A549 (cell line): ENCODE data around the gene FOXF2. TPM values are rescaled to one million over a fixed set of nuclear protein-coding genes. Genes with fewer than 3 reads are reported as not detected.
A peak's percentile ranks its signal among the peaks of the same experiment; 100 is the strongest.

Source experiments
- ATAC-seq, 2 experiments: fragments of 200-7000 bp in 1 of 2; fragments of >200 bp in 1 of 2; cut with Nextera tagmentation in 1 of 2; cut with Tn5 transposase in 1 of 2; 3 replicates each; pipeline versions ENCODE4 v1.8.0 to v1.9.1; 2018 to 2020; ENCODE audit warnings: mild to moderate bottlenecking in 1 of 2, moderate library complexity in 1 of 2
- CTCF ChIA-PET: fragments of 300-600 bp; sonication (Branson Sonifier 250); formaldehyde crosslinking; extraction: SDS; loops from one replicate; lab custom pipeline; 2021; ENCODE audit warnings: antibody characterized with exemption, inconsistent platforms; lab: Yijun Ruan, JAX
- POLR2A ChIA-PET: fragments of 350-600 bp; formaldehyde crosslinking; extraction: SDS; loops from one replicate; lab custom pipeline; 2021; ENCODE audit warnings: antibody characterized with exemption, inconsistent platforms; lab: Yijun Ruan, JAX
- DNase-seq, 2 experiments: peaks; one replicate each; pipeline versions ENCODE4 v3.0.0 to v3.0.0-alpha.2; 2011 to 2016; ENCODE audit warnings: low read depth in 1 of 2, low spot score in 1 of 2
- FAIRE-seq: peaks from 2 replicates; lab custom pipeline; 2011; peaks lifted over from hg19 to GRCh38; lab: Jason Lieb, UNC
- H3K27ac ChIP-seq, 2 experiments: fragments of >200 bp; sonication (Bioruptor Twin); formaldehyde crosslinking; 3 replicates each; pipeline ENCODE4 v1.5.1; 2016 to 2017
- H3K4me1 ChIP-seq: fragments of >200 bp; sonication (Bioruptor Twin); formaldehyde crosslinking; 3 replicates; pipeline ENCODE4 v1.6.1; 2016
- H3K4me2 ChIP-seq: fragments of >200 bp; sonication (Bioruptor Twin); formaldehyde crosslinking; 3 replicates; pipeline ENCODE4 v1.6.1; 2016
- H3K4me3 ChIP-seq: fragments of >200 bp; sonication (Bioruptor Twin); formaldehyde crosslinking; 3 replicates; pipeline ENCODE4 v1.5.1; 2016
- H3K9me3 ChIP-seq: fragments of >200 bp; sonication (Bioruptor Twin); formaldehyde crosslinking; 3 replicates; pipeline ENCODE4 v1.6.1; 2016
- BHLHE40 ChIP-seq: IDR thresholded peaks from 2 replicates; pipeline ENCODE4 v1.6.1; 2012; ENCODE audit warnings: low read depth, low read length, inconsistent platforms
- CBX8 ChIP-seq: fragments of 200-600 bp; sonication (generic); IDR thresholded peaks from 2 replicates; pipeline ENCODE4 v1.6.1; 2016
- CEBPB ChIP-seq, 2 experiments: fragments of >200 bp in 1 of 2; sonication (Bioruptor Twin) in 1 of 2; formaldehyde crosslinking in 1 of 2; IDR thresholded peaks; 2 replicates each; pipeline ENCODE4 v1.6.1; 2012 to 2016
- CHD4 ChIP-seq: fragments of 200-600 bp; sonication (generic); IDR thresholded peaks from 2 replicates; pipeline ENCODE4 v1.6.1; 2016; ENCODE audit warnings: antibody characterized with exemption, mild to moderate bottlenecking, borderline replicate concordance
- EHMT2 ChIP-seq: fragments of 200-600 bp; sonication (generic); IDR thresholded peaks from 2 replicates; pipeline ENCODE4 v1.6.1; 2016; ENCODE audit warnings: antibody characterized with exemption, low read depth, mild to moderate bottlenecking, moderate library complexity
- EP300 ChIP-seq, 2 experiments: fragments of >200 bp; sonication (Bioruptor Twin); formaldehyde crosslinking; IDR thresholded peaks; 2 replicates in 1 of 2; 3 replicates in 1 of 2; pipeline ENCODE4 v1.6.1; 2016 to 2017
- FOSB ChIP-seq: fragments of 250-450 bp; sonication (Bioruptor Pico); IDR thresholded peaks from 2 replicates; pipeline ENCODE4 v1.5.0; 2020; ENCODE audit warnings: mild to moderate bottlenecking, moderate library complexity
- HDAC2 ChIP-seq: fragments of 200-600 bp; sonication (generic); IDR thresholded peaks from 2 replicates; pipeline ENCODE4 v1.6.1; 2016
- HMGXB4 ChIP-seq: fragments of 250-450 bp; sonication (Bioruptor Pico); IDR thresholded peaks from 2 replicates; pipeline ENCODE4 v1.5.0; 2021; ENCODE audit warnings: mild to moderate bottlenecking, moderate library complexity, borderline replicate concordance
- HOXB13 ChIP-seq: fragments of 250-450 bp; sonication (Bioruptor Pico); IDR thresholded peaks from 2 replicates; pipeline ENCODE4 v1.5.0; 2020; ENCODE audit warnings: low read depth, mild to moderate bottlenecking, moderate library complexity
- KDM1A ChIP-seq: fragments of 200-600 bp; sonication (generic); IDR thresholded peaks from 2 replicates; pipeline ENCODE4 v1.6.1; 2016; ENCODE audit warnings: low read depth, mild to moderate bottlenecking
- PHF8 ChIP-seq: fragments of 200-600 bp; sonication (generic); IDR thresholded peaks from 2 replicates; pipeline ENCODE4 v1.6.1; 2016; ENCODE audit warnings: low read depth, mild to moderate bottlenecking, antibody characterized with exemption, moderate library complexity, borderline replicate concordance
- POLR2AphosphoS2 ChIP-seq: conservative IDR thresholded peaks from 2 replicates; pipeline ENCODE4 v1.6.1; 2012; ENCODE audit warnings: low read length, improper control_type of control experiment, inconsistent platforms
- RAD21 ChIP-seq, 2 experiments: fragments of >200 bp in 1 of 2; sonication (Bioruptor Twin) in 1 of 2; formaldehyde crosslinking in 1 of 2; IDR thresholded peaks in 1 of 2; conservative IDR thresholded peaks in 1 of 2; 2 replicates in 1 of 2; 3 replicates in 1 of 2; pipeline ENCODE4 v1.6.1; 2012 to 2018; ENCODE audit warnings: inconsistent platforms in 1 of 2
- REST ChIP-seq: fragments of 200-600 bp; sonication (generic); IDR thresholded peaks from 2 replicates; pipeline ENCODE4 v1.6.1; 2016; ENCODE audit warnings: antibody characterized with exemption, mild to moderate bottlenecking, moderate library complexity
- RFX5 ChIP-seq: fragments of 450-650 bp; IDR thresholded peaks from 2 replicates; pipeline ENCODE4 v1.7.1; 2014; ENCODE audit warnings: antibody characterized with exemption, mild to moderate bottlenecking, moderate library complexity
- TP53 ChIP-seq: fragments of 250-450 bp; sonication (Bioruptor Pico); IDR thresholded peaks from 2 replicates; pipeline ENCODE4 v1.5.0; 2021; ENCODE audit warnings: mild to moderate bottlenecking, moderate library complexity
- USF2 ChIP-seq: fragments of 450-650 bp; IDR thresholded peaks from 2 replicates; pipeline ENCODE4 v1.6.1; 2014; ENCODE audit warnings: antibody characterized with exemption
- ZC3H11A ChIP-seq: fragments of 450-650 bp; IDR thresholded peaks from 2 replicates; pipeline ENCODE4 v1.6.1; 2014; ENCODE audit warnings: antibody characterized with exemption, mild to moderate bottlenecking
- ZFP36 ChIP-seq: fragments of 450-650 bp; IDR thresholded peaks from 2 replicates; pipeline ENCODE4 v1.6.1; 2014; ENCODE audit warnings: borderline replicate concordance; ENCODE audit not compliant: partially characterized antibody
- WGBS: methylation state at CpG from one replicate; pipeline ENCODE4 v1.1.6; 2017; ENCODE audit errors: missing lambda C conversion rate; 5-methylcytosine and 5-hydroxymethylcytosine counted together
- polyA plus RNA-seq, 4 experiments: library from polyadenylated mRNA; depleted of rRNA in 3 of 4; stranded (reverse); fragments of >200 nt; fragmentation: RNase III in 1 of 4; extraction: RNeasy Plus Mini Kit Qiagen cat#74134 plus additional on column Dnase treatment in 1 of 4; gene quantifications; 2 replicates in 3 of 4; 3 replicates in 1 of 4; pipeline ENCODE4 v1.2.3, GENCODE V29; 2011 to 2017

Gene FOXF2
- polyA plus RNA-seq, 2 of the 4 experiments (the other 2 are of a cell fraction): 6.6 to 12.3 TPM

GRCh38 chr6:1438471-1438881 is 49.1 kb downstream of the FOXF2 start:
- ATAC-seq: no peak
- CTCF ChIA-PET: interaction anchor here (0.7 to 1.3 kb wide), 3 partner anchors 15 to 845 kb away, joined by 3 to 4 read pairs (median 3); no protein-coding TSS in a partner anchor
- POLR2A ChIA-PET: no interaction called here

GRCh38 chr6:1439349-1439748 is 50.0 kb downstream of the FOXF2 start:
- no peak for DNase-seq
- no peak overlapping the region for H3K27ac ChIP-seq
- no peak overlapping the region for H3K4me2 ChIP-seq
- no peak for ATAC-seq
- TF ChIP-seq BHLHE40 (no peak), EP300 (IDR thresholded peaks at IDR 0.05) (no peak), TP53 (CRISPR knock-in tag) (no peak), POLR2AphosphoS2 (no peak), FOSB (no peak), KDM1A (no peak), ZC3H11A (no peak), CBX8 (no peak), REST (no peak), HMGXB4 (CRISPR knock-in tag) (no peak), CEBPB (IDR thresholded peaks at IDR 0.05) (no peak), HOXB13 (no peak), RFX5 (no peak)
- no peaks in the 10 kb centered on the region for H3K9me3 ChIP-seq
- no peak for FAIRE-seq
- POLR2A ChIA-PET: no interaction called here
- no peak overlapping the region for H3K4me3 ChIP-seq
- CTCF ChIA-PET: interaction anchor here (1.1 to 1.3 kb wide), 3 partner anchors 15 to 1255 kb away, joined by 3 to 4 read pairs (median 4); no protein-coding TSS in a partner anchor
- peaks cover 5% of the 10 kb centered on the region; the same call in 2 of the 3 replicates for H3K4me1 ChIP-seq
- WGBS: 89% methylated on average over 10 of the region's 10 CpGs

More at GRCh38 chr6:1438471-1438881, 49.1 kb downstream of the FOXF2 start:
- WGBS: 62% methylated on average over 12 of the region's 12 CpGs
- Histone ChIP-seq H3K9me3 (no peaks in the 10 kb centered on the region), H3K27ac (peak overlapping the region in 1 of 2 experiments; percentile 41; a peak in 2 of 6 replicates), H3K4me2 (no peak overlapping the region), H3K4me1 (peaks cover 5% of the 10 kb centered on the region; the same call in 2 of the 3 replicates), H3K4me3 (no peak overlapping the region)
- TF ChIP-seq POLR2AphosphoS2 (no peak), EHMT2 (no peak), PHF8 (no peak), USF2 (no peak), EP300 (IDR thresholded peaks at IDR 0.05) (no peak), KDM1A (no peak), ZFP36 (no peak), RAD21 (conservative IDR thresholded peaks at IDR 0.05 in 1 of 2, IDR thresholded peaks at IDR 0.05 in 1 of 2) (no peak), BHLHE40 (no peak), CHD4 (no peak), HDAC2 (no peak)
- DNase-seq (no peak), FAIRE-seq (no peak)
